CD1c-positive myeloid dendritic cell (primary cell): ENCODE data around the gene COCH.
A peak's percentile ranks its signal among the peaks of the same experiment; 100 is the strongest.
"Not testable (repeated sequence)": the region's sequence is repeated elsewhere in the genome, so short reads cannot be mapped to it uniquely, and the experiment has no call there.

Experiments
- DNase-seq: peaks from one replicate; pipeline ENCODE4 v3.0.0-alpha.2; 2016; ENCODE audit errors: extremely low spot score

The COCH gene

GRCh38 chr14:30875788-30876053 lies 1.4 kb downstream of the COCH start:
- no peak for DNase-seq

GRCh38 chr14:30876692-30877091 lies 2.3 kb downstream of the COCH start:
- no peak for DNase-seq

- peak; percentile 7 for DNase-seq
Measured at GRCh38 chr14:30882431-30882830, 8.1 kb downstream of the COCH start.

- DNase-seq = no peak
Measured at GRCh38 chr14:30883508-30884294, 9.3 kb downstream of the COCH start.

GRCh38 chr14:30884901-30885300 lies 10.5 kb downstream of the COCH start:
- DNase-seq = no peak

GRCh38 chr14:30885840-30886740 lies 11.7 kb downstream of the COCH start:
- no peak for DNase-seq

GRCh38 chr14:30888480-30889243 lies 14.3 kb downstream of the COCH start:
- no peak for DNase-seq

- DNase-seq = no peak
Measured at GRCh38 chr14:30889244-30889594, 14.9 kb downstream of the COCH start.

GRCh38 chr14:30893819-30894218 lies 19.5 kb downstream of the COCH start:
- no peak for DNase-seq

GRCh38 chr14:30894923-30895515 lies 20.7 kb downstream of the COCH start:
- no peak for DNase-seq

- no peak for DNase-seq
Measured at GRCh38 chr14:30896435-30896834, 22.1 kb downstream of the COCH start.

GRCh38 chr14:30897121-30897520 lies 22.8 kb downstream of the COCH start:
- DNase-seq = not testable (repeated sequence)

GRCh38 chr14:30903285-30904124 lies 29.1 kb downstream of the COCH start:
- DNase-seq = no peak

GRCh38 chr14:30906752-30907658 lies 32.6 kb downstream of the COCH start:
- no peak for DNase-seq

GRCh38 chr14:30907659-30908057 lies 33.3 kb downstream of the COCH start:
- DNase-seq = no peak

- DNase-seq = no peak
Measured at GRCh38 chr14:30908826-30909225, 34.5 kb downstream of the COCH start.

- DNase-seq = no peak
Measured at GRCh38 chr14:30914812-30915211, 40.5 kb downstream of the COCH start.

- DNase-seq = no peak
Measured at GRCh38 chr14:30915596-30915995, 41.2 kb downstream of the COCH start.

- no peak for DNase-seq
Measured at GRCh38 chr14:30921305-30921704, 46.9 kb downstream of the COCH start.

- DNase-seq = no peak
Measured at GRCh38 chr14:30921788-30922187, 47.4 kb downstream of the COCH start.
